Kidney (tissue), 14 donors: Measurements from ENCODE around the gene MTRR. TPM values are rescaled to one million over a fixed set of nuclear protein-coding genes. Genes with fewer than 3 reads are reported as not detected.

Experiments used
- DNase-seq, 5 donors: peaks; one replicate each; pipeline ENCODE4 v3.0.0-alpha.2; 2013 to 2020
- FAIRE-seq: peaks from 2 replicates; lab custom pipeline; 2012; peaks lifted over from hg19 to GRCh38; lab: Jason Lieb, UNC
- H3K27ac ChIP-seq, 2 donors: one replicate each; pipeline ENCODE4 v1.7.0; 2013; ENCODE audit warnings: low read depth in 2 of 2, low read length in 2 of 2, inconsistent platforms in 1 of 2
- H3K27me3 ChIP-seq: one replicate; pipeline ENCODE4 v1.7.1; 2013; ENCODE audit warnings: low read length, inconsistent platforms; ENCODE audit not compliant: control insufficient read depth, insufficient read depth
- H3K36me3 ChIP-seq, 3 donors: one replicate each; pipeline versions ENCODE4 v1.7.0 to v1.7.1; 2013; ENCODE audit warnings: low read length in 3 of 3, control low read depth in 1 of 3, inconsistent platforms in 1 of 3; ENCODE audit not compliant: insufficient read depth in 3 of 3, control insufficient read depth in 2 of 3
- H3K4me1 ChIP-seq, 3 donors: one replicate each; pipeline versions ENCODE4 v1.7.0 to v1.7.1; 2013; ENCODE audit warnings: low read length in 3 of 3, inconsistent platforms in 1 of 3, low read depth in 1 of 3; ENCODE audit not compliant: control insufficient read depth in 2 of 3, insufficient read depth in 2 of 3
- H3K4me3 ChIP-seq, 3 donors: one replicate each; pipeline versions ENCODE4 v1.7.0 to v1.8.1; 2013; ENCODE audit warnings: low read length in 3 of 3, control low read depth in 1 of 3, inconsistent platforms in 1 of 3
- H3K9ac ChIP-seq, 3 donors: one replicate each; pipeline versions ENCODE4 v1.7.0 to v1.7.1; 2013; ENCODE audit warnings: low read length in 3 of 3, control low read depth in 1 of 3, inconsistent platforms in 1 of 3
- H3K9me3 ChIP-seq, 3 donors: one replicate each; pipeline versions ENCODE4 v1.7.0 to v1.7.1; 2013; ENCODE audit warnings: low read length in 3 of 3, control low read depth in 1 of 3, inconsistent platforms in 1 of 3; ENCODE audit not compliant: control insufficient read depth in 2 of 3, insufficient read depth in 1 of 3
- intact Hi-C: fragments of 100-400 bp; cut with DNase I; formaldehyde crosslinking; loops from one replicate; pipeline ENCODE4 v1.11.1; 2022
- polyA plus RNA-seq: library from polyadenylated mRNA; stranded (reverse); fragments of 350-450 nt; fragmentation: Illumina TruSeq; extraction: RNeasy Lipid Tissue Mini Kit (QIAGEN cat#74804); gene quantifications from one replicate; pipeline ENCODE4 v1.2.3, GENCODE V29; 2014; ENCODE audit warnings: low read depth, low replicate concordance; ENCODE audit not compliant: insufficient read depth
- total RNA-seq: library from RNA; stranded (reverse); fragmentation: NEBNext Ultra II Directional; extraction: Animal tissue kit (Norgen Biotek cat#: 25700); gene quantifications from one replicate; pipeline ENCODE4 v1.2.1, GENCODE V29; 2021
- TF ChIP-seq, protein P1 (sequence below): IDR thresholded peaks from 3 replicates; pipeline ENCODE4 v1.5.1; 2012; ENCODE audit warnings: mild to moderate bottlenecking, moderate library complexity, borderline replicate concordance; ENCODE audit not compliant: insufficient read depth; ENCODE audit errors: extremely low read depth
- donor health status: control.
- donor health status: control.
- donor health status: control.
- donor health status: control.
- donor health status: control.
- donor health status: DM: yes; HTN: yes; CAD: no.
- donor health status: Normal renal cell carcinoma (clear cell type).

Gene MTRR
- total and polyA plus RNA-seq, 2 donors from 2014 or later = 19.6 to 75.8 TPM

DNA sequence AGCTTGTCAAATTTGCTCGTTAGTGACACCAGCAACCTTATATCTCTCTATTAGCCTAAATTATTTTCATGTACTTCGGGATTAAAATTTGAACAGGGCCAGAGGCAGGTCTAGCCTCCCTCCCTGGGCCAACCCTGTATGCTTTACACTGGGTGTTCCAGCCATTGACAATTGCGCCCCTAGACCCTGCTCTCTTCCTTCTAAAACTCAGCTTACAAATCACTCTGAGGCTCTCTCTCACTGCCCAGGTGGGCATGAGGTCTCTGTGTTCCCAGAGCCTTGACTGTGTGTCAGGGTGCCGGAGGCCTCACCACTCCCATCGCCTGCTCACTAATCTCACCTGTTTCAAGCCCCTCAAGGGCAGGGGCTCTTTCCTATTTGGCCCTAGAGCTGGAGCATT is 11.6 kb upstream of the MTRR start:
- H3K9me3 ChIP-seq = no peaks in the 10 kb centered on the region
- DNase-seq (no peak), FAIRE-seq (no peak)
- intact Hi-C loops = no loop called here
- no peak overlapping the region for H3K4me3 ChIP-seq
- no peak overlapping the region for H3K9ac ChIP-seq
- H3K4me1 ChIP-seq = no peaks in the 10 kb centered on the region
- peaks cover 4 to 13% (median 12%) of the 10 kb centered on the region in 3 donors for H3K36me3 ChIP-seq
- TF ChIP-seq, protein P1, sequence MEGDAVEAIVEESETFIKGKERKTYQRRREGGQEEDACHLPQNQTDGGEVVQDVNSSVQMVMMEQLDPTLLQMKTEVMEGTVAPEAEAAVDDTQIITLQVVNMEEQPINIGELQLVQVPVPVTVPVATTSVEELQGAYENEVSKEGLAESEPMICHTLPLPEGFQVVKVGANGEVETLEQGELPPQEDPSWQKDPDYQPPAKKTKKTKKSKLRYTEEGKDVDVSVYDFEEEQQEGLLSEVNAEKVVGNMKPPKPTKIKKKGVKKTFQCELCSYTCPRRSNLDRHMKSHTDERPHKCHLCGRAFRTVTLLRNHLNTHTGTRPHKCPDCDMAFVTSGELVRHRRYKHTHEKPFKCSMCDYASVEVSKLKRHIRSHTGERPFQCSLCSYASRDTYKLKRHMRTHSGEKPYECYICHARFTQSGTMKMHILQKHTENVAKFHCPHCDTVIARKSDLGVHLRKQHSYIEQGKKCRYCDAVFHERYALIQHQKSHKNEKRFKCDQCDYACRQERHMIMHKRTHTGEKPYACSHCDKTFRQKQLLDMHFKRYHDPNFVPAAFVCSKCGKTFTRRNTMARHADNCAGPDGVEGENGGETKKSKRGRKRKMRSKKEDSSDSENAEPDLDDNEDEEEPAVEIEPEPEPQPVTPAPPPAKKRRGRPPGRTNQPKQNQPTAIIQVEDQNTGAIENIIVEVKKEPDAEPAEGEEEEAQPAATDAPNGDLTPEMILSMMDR = no peak
- H3K27me3 ChIP-seq = no peaks in the 10 kb centered on the region
- no peak overlapping the region for H3K27ac ChIP-seq

DNA sequence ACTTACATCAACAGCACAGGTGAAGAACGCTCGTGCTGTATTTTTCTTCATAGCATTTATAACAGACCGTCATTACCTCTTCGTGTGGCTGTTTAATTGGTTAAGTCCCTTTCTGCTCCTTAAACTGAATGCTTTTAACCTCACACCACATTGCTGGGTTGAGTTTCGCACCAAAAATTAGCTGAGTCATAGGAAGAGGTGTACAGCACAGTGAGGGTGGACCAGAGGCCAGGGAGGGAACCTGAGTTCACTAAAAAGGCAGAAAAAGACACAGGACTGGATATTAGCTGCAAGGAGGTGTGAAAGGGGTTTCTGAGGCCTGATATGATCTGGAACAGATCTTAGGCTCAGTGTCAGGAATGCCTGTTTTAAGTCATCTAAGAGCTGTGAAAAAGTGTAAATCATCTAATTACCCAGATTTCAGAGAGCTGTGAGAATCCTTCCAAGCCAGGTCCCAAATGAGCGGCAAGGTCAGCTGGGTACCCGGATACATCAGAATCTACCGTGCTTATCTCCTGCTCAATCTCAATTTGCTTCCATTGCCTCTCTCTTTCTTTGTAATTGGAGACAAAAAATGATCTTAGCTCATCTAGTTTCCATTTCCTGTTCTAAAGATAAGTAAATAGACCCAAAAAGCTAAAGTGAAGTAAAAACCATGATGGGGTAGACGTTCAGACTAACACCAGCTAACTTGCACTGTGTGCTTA is 10.9 kb upstream of the MTRR start:
- intact Hi-C loops = no loop called here
- peaks cover 4 to 13% (median 12%) of the 10 kb centered on the region in 3 donors for H3K36me3 ChIP-seq
- no peak overlapping the region for H3K9ac ChIP-seq
- no peaks in the 10 kb centered on the region for H3K9me3 ChIP-seq
- no peak for FAIRE-seq
- no peak for DNase-seq
- H3K4me3 ChIP-seq = no peak overlapping the region
- H3K27me3 ChIP-seq = no peaks in the 10 kb centered on the region
- H3K4me1 ChIP-seq = no peaks in the 10 kb centered on the region
- TF ChIP-seq, protein P1 = no peak
- H3K27ac ChIP-seq = no peak overlapping the region

DNA sequence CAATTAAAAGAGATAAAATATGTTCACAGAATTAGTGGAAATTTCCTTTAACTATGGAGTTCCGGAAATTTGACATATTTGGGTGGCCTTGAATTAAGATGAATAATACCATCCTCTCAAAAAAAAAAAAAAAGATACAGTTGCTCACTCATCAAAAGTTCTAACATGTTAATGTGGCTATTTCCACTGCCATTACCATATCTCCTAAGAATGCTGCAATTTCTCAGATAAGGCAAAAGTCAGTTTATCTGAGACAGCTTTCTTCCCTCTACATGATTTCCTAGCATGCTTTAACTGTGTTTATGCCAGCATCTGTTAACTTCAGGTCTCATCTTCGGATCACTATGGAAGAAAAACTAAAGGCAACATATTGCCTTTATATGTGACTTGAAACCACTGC is 2.8 kb upstream of the MTRR start:
- TF ChIP-seq, protein P1 = no peak
- DNase-seq = no peak
- H3K27ac ChIP-seq = no peak overlapping the region
- FAIRE-seq = no peak
- no peaks in the 10 kb centered on the region for H3K27me3 ChIP-seq
- intact Hi-C loops = no loop called here
- H3K9ac ChIP-seq = no peak overlapping the region
- H3K36me3 ChIP-seq = peaks cover 0 to 7% (median 0%) of the 10 kb centered on the region in 3 donors
- no peak overlapping the region for H3K4me3 ChIP-seq
- H3K9me3 ChIP-seq = no peaks in the 10 kb centered on the region
- peaks cover 0 to 15% (median 6%) of the 10 kb centered on the region in 3 donors for H3K4me1 ChIP-seq
